Ovary (tissue), 9 donors: ENCODE data around the gene HDGFL2. TPM values are rescaled to one million over a fixed set of nuclear protein-coding genes. Genes with fewer than 3 reads are reported as not detected.
A peak's percentile ranks its signal among the peaks of the same experiment; 100 is the strongest.

Experiments
- DNase-seq, 5 donors: peaks; one replicate each; pipeline ENCODE4 v3.0.0-alpha.2; 2019 to 2020
- H3K27ac ChIP-seq, 2 donors: fragments of 200-600 bp; one replicate each; pipeline versions ENCODE4 v1.5.1 to v1.8.0; 2019 to 2022
- H3K27me3 ChIP-seq: fragments of 200-600 bp; one replicate; pipeline ENCODE4 v1.8.0; 2022
- H3K36me3 ChIP-seq: fragments of 200-600 bp; sonication (generic); one replicate; pipeline ENCODE4 v1.5.1; 2019
- H3K4me1 ChIP-seq: one replicate; pipeline ENCODE4 v1.8.1; 2013; ENCODE audit warnings: mild to moderate bottlenecking, moderate library complexity; ENCODE audit not compliant: insufficient read depth
- H3K4me3 ChIP-seq: fragments of 200-600 bp; sonication (generic); one replicate; pipeline ENCODE4 v1.5.1; 2017
- H3K9me3 ChIP-seq, 2 donors: fragments of 200-600 bp in 1 of 2; sonication (generic) in 1 of 2; one replicate each; pipeline versions ENCODE4 v1.5.1 to v1.8.1; 2013 to 2019; ENCODE audit warnings: mild to moderate bottlenecking in 1 of 2, moderate library complexity in 1 of 2
- CTCF ChIP-seq, 3 donors: fragments of 450-650 bp in 2 of 3; fragments of 200-600 bp in 1 of 3; IDR thresholded peaks; one replicate each; pipeline versions ENCODE4 v1.5.1 to v1.8.0; 2016 to 2022; ENCODE audit warnings: antibody characterized with exemption in 3 of 3, mild to moderate bottlenecking in 1 of 3
- EP300 ChIP-seq: sonication (generic); formaldehyde crosslinking; IDR thresholded peaks from one replicate; pipeline ENCODE4 v1.6.1; 2017; ENCODE audit warnings: antibody characterized with exemption
- POLR2A ChIP-seq: fragments of 450-650 bp; IDR thresholded peaks from one replicate; pipeline ENCODE4 v1.6.1; 2017; ENCODE audit warnings: antibody characterized with exemption, mild to moderate bottlenecking, moderate library complexity
- WGBS, 3 donors: extraction: QIAGEN DNeasy Blood & Tissue Kit in 1 of 3; methylation state at CpG; one replicate each; pipeline versions ENCODE4 v1.1.5 to v1.1.7; 2013 to 2017; 5-methylcytosine and 5-hydroxymethylcytosine counted together
- intact Hi-C, 4 donors: fragments of 100-400 bp; cut with DNase I; formaldehyde crosslinking; loops; one replicate each; pipeline versions ENCODE4 v1.11.0 to v1.15.1; 2022 to 2023
- polyA plus RNA-seq, 2 donors: library from polyadenylated mRNA; stranded (reverse); fragments of 200-250 nt in 1 of 2; fragments of 350-450 nt in 1 of 2; fragmentation: Illumina TruSeq in 1 of 2; extraction: RNeasy Lipid Tissue Mini Kit (QIAGEN cat#74804) in 1 of 2; gene quantifications; one replicate each; pipeline ENCODE4 v1.2.3, GENCODE V29; 2013 to 2014
- total RNA-seq, 7 donors: library from RNA; depleted of rRNA in 2 of 7; stranded (reverse); fragments of >200 nt in 2 of 7; fragmentation: NEBNext Ultra II Directional in 3 of 7; extraction: Animal tissue kit (Norgen Biotek cat#: 25700) in 3 of 7; gene quantifications; one replicate each; pipeline versions ENCODE4 v1.1.0 to v1.2.4, GENCODE V29; 2016 to 2023
- donor health status: DM: no; HTN: no; CAD: no; lungs with moderate emphysema.
- donor health status: DM: no; HTN: no; CAD: no.
- donor health status: Bipolar disorder and iron deficiency.
- donor health status: DM: yes; HTN: yes; CAD: no.
- donor health status: DM: no; HTN: no; CAD: no.
- donor health status: DM: yes; HTN: yes; CAD: no.

HDGFL2 gene
- total and polyA plus RNA-seq, 9 donors = 28.5 to 77.2 (median 63.0) TPM

- 23 to 25% (median 23%) methylated on average over 34 of the region's 34 CpGs for WGBS, 3 donors
- H3K27me3 ChIP-seq = no peaks in the 10 kb centered on the region
- peaks cover 24% of the 10 kb centered on the region for H3K4me1 ChIP-seq
- no peaks in the 10 kb centered on the region for H3K36me3 ChIP-seq
- H3K9me3 ChIP-seq = no peaks in the 10 kb centered on the region
- TF ChIP-seq CTCF (IDR thresholded peaks at IDR 0.05) = peak in 2 of 3 donors; percentile 12 to 20
- no peak for TF ChIP-seq POLR2A
- no peak for TF ChIP-seq EP300
- peak; percentile 92 to 96 (median 94) for DNase-seq
- H3K4me3 ChIP-seq = peak within 1 kb of the TSS; percentile 31
- H3K27ac ChIP-seq = peak within 1 kb of the TSS; percentile 29 to 79
- intact Hi-C loops = no loop called here
Measured at GRCh38 chr19:4518345-4519171, 46.5 kb downstream of the HDGFL2 start, which contains the start of gene PLIN4. Gene PLIN4 (minus strand): TSS chr19:4518486. CDS start chr19:4518272, 214 bp downstream.

GRCh38 chr19:4519172-4519496 is 47.0 kb downstream of the HDGFL2 start:
- intact Hi-C loops = no loop called here
- DNase-seq = peak in 2 of 5 donors; percentile 52 to 61
- no peaks in the 10 kb centered on the region for H3K27me3 ChIP-seq
- TF ChIP-seq EP300 = no peak
- TF ChIP-seq CTCF (IDR thresholded peaks at IDR 0.05) = no peak
- no peak for TF ChIP-seq POLR2A
- peaks cover 24% of the 10 kb centered on the region for H3K4me1 ChIP-seq
- H3K9me3 ChIP-seq = no peaks in the 10 kb centered on the region
- WGBS, 3 donors = 76 to 89% (median 80%) methylated on average over 5 to 6 of the region's 6 CpGs
- H3K4me3 ChIP-seq = no peak overlapping the region
- no peaks in the 10 kb centered on the region for H3K36me3 ChIP-seq
- peak overlapping the region in 1 of 2 donors; percentile 78 for H3K27ac ChIP-seq

- Histone ChIP-seq H3K4me3 (no peak overlapping the region), H3K36me3 (no peaks in the 10 kb centered on the region), H3K27me3 (no peaks in the 10 kb centered on the region), H3K9me3 (no peaks in the 10 kb centered on the region), H3K27ac (peak overlapping the region; percentile 45 to 78), H3K4me1 (peaks cover 24% of the 10 kb centered on the region)
- intact Hi-C loops = no loop called here
- DNase-seq = peak in 3 of 5 donors; percentile 46 to 67 (median 47)
- WGBS, 3 donors = 64 to 75% (median 69%) methylated on average over 9 of the region's 9 CpGs
- TF ChIP-seq POLR2A = no peak
- TF ChIP-seq CTCF (IDR thresholded peaks at IDR 0.05) = no peak
- TF ChIP-seq EP300 = no peak
Measured at GRCh38 chr19:4519521-4520277, 47.6 kb downstream of the HDGFL2 start.

GRCh38 chr19:4521170-4521887 is 49.2 kb downstream of the HDGFL2 start:
- TF ChIP-seq CTCF (IDR thresholded peaks at IDR 0.05) (no peak), EP300 (no peak), POLR2A (no peak)
- intact Hi-C loops = no loop called here
- no peaks in the 10 kb centered on the region for H3K27me3 ChIP-seq
- no peak overlapping the region for H3K27ac ChIP-seq
- peak in 1 of 5 donors; percentile 28 for DNase-seq
- 67 to 70% (median 70%) methylated on average over 11 of the region's 11 CpGs for WGBS, 3 donors
- H3K4me1 ChIP-seq = peaks cover 24% of the 10 kb centered on the region
- H3K9me3 ChIP-seq = no peaks in the 10 kb centered on the region
- no peak overlapping the region for H3K4me3 ChIP-seq
- H3K36me3 ChIP-seq = no peaks in the 10 kb centered on the region
